HG03095 (cell line): Measurements from ENCODE around the gene WBP1L.
"Not testable (repeated sequence)": the region's sequence is repeated elsewhere in the genome, so short reads cannot be mapped to it uniquely, and the experiment has no call there.

ENCODE experiments used
- ATAC-seq: cut with Tn5 transposase; IDR thresholded peaks from one replicate; pipeline ENCODE4 v1.9.1; 2021; ENCODE audit warnings: moderate library complexity; ENCODE audit not compliant: unreplicated experiment

WBP1L gene

GRCh38 chr10:102721954-102722353 lies 21.8 kb upstream of the WBP1L start:
- no peak for ATAC-seq

- ATAC-seq = no peak
Measured at GRCh38 chr10:102723989-102724388, 19.8 kb upstream of the WBP1L start.

DNA sequence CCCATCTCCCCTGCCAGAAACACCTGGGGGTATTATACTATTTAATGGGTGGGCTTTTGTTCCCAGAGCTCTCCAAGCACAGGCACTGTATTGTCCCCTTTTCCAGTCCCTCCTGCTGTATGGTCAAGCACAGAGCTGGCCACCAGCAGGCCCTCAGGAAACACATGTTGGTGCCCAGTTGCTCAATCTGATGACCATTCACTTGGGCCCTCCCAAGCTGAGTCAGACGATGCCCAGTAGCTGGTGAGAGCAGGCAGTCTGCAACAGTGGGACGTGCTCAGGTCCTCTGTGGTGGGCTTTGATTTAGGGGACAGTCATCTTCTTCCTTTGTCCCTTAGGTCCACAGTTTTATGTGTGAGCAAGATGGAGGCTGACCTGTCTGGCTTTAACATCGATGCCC lies 17.5 kb upstream of the WBP1L start:
- no peak for ATAC-seq

- no peak for ATAC-seq
Measured at GRCh38 chr10:102727037-102727818, 16.5 kb upstream of the WBP1L start.

GRCh38 chr10:102729029-102730026 lies 14.4 kb upstream of the WBP1L start:
- no peak for ATAC-seq

DNA sequence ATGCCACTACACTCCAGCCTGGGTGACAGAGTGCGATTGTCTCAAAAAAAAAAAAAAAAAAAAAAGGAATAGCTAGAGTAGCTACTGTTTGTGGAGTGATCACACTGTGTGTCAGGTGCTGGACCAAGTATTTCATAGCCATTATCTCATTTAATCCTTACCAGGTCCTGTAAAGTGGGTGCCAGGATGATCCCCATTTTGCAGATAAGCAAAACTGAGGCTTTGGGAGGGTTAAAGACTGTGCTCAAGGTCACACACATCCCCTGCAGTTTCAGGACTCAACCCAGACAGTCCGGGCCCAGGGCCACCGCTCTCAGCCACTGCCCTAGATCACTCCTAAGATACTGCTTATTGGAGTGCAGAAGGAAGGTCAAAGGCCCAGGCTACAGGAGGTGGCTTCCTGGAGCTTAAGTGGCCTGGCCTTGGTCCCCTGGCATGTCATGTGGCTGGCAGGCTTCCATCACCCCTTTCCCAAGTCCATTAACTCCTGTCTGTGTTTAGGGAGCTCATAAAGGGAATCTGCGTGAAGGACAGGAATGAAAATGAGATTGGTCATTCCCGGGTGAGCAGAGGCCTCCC lies 12.4 kb upstream of the WBP1L start:
- ATAC-seq = no peak

DNA sequence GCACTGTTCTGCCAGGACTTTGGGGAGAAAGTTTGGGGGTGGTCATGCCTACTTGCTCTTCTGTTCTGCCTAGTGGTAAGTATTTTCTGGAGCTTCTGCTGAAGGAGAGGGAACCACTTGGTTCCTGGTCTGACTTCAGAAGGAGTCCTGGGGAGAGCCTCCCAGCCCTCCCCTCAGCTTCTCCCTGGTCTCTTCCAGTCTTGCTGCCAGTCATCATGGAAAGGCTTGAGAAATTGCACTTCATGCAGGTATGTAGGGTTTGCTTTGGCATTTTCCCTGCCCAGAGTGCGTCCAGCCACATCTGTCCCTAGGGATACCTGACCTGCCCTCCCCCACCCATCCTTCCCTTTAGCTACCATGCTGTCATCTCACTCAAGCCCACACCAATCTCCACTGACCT lies 11.1 kb upstream of the WBP1L start:
- no peak for ATAC-seq

DNA sequence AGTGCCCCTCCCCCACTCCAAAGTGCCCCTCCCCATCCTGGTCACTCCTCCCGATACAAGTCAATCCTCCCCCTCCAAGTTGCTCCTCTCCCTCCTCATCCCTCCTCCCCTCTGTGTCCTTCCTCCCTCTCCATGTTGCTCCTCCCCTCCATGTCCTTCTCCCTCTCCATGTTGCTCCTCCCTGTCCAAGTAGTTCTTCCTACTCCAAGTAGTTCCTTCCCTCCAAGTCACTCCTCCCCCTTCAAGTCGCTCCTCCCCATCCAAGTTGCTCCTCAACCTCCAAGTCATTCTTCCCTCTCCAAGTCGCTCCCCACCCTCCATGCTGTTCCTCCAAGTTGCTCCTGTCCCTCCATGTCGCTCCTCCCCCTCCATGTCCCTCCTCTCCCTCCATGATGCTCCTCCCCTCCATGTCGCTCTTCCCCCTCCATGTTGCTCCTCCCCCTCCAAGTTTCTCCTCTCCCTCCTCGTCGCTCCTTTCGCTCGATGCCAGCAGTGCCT lies 8.6 kb upstream of the WBP1L start:
- ATAC-seq = no peak

DNA sequence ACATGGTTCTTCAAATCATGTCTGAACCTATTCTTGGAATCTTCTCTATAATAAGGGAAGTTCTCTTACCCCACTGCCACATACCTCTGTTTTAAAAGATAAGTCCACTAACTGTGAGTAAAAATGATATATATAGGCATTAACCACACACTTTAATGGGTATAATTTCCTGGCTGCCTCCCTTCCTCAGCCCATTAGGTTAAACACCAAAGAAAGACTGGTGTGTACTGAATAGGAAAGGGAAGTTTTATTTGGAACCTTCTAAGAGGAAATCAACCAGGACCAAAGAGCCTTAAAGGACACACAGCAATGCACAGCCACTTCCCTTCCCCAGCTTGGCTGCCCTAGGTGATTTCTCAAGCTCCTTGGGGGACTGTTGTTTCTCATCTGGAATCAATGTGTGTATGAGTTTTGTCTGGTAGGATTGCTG lies 5.0 kb upstream of the WBP1L start:
- ATAC-seq = no peak

DNA sequence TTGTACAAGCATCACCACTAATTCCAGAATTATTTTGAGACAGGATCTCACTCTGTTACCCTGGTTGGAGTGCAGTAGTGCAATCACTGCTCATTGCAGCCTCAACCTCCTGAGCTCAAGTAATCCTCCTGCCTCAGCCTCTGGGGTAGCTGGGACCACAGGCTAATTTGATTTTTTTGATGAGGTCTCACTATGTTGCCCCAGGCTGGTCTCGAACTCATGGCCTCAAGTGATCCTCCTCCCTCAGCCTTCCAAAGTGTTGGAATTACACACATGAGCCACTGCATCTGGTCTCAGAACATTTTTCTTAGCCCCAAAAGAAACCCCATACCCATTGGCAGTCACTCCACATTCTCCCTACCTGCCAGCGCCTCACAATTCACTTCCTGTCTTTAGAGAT lies 3.5 kb upstream of the WBP1L start:
- no peak for ATAC-seq

DNA sequence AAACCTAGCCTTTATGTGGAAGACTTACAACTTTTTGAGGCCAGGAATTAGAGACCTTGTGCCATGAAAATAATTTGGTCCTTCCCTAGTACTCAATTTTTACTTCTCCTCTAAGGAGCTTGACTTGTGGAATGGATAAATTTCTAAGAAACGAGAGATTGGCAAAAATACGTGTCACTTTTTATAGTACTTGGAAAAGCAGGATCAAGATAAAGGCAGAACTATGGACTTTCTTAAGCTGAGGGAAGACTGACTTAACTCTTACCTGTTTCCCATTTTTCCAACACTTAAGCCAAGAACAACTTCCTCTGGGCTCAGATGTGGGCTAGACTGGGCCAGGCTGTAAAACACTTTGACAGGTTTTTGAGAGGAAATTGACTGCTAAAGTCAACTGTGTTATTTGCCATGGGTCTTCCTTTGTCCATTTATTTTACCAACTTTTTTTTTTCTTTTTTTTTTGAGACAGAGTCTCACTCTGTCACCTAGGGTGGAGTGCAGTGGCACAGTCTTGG lies 2.0 kb upstream of the WBP1L start:
- no peak for ATAC-seq

- ATAC-seq = not testable (repeated sequence)
Measured at GRCh38 chr10:102742313-102742712, 1.4 kb upstream of the WBP1L start.

- ATAC-seq = no peak
Measured at GRCh38 chr10:102743078-102743587, 615 bp upstream of the WBP1L start.

GRCh38 chr10:102744374-102745051 lies 765 bp downstream of the WBP1L start:
- no peak for ATAC-seq

GRCh38 chr10:102745157-102745556 lies 1.4 kb downstream of the WBP1L start:
- ATAC-seq = no peak

- no peak for ATAC-seq
Measured at GRCh38 chr10:102752266-102752930, 8.7 kb downstream of the WBP1L start.

GRCh38 chr10:102752934-102753664 lies 9.4 kb downstream of the WBP1L start:
- ATAC-seq = no peak

DNA sequence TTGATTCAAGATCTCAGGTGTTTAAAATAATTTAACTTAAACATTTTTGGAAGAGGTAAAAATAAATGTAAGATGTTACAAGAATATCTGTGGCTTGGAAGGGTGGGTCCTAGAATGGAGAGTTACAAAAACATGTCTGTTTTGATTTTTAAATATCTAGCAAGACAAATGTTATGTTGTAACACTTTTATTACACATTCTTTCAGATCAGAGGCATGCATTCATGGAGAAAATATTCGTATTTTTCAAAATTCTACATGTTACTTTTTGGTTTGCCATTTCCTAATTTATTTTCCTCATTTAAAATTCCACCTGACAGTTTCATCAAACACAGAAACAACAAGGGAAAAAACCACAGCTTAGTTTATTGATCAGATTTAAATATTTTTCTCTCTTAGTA lies 10.0 kb downstream of the WBP1L start:
- ATAC-seq = no peak

DNA sequence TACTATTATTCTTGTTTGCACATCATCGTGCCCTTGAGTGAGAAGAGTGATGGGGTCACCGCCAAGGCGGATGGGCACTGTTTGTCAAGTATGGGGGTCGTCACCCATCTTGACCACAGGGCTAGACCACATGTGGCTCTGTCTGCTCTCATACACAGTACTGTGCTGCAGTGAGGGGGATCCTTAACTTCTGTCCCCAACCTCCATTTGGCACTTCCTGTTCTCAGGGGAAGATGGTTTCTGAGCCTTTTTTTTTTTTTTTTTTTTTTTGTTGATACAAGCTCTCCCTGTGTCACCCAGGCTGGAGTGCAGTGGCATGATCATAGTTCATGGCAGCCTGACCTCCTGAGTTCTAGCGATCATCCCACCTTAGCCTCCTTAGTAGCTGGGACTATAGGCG lies 13.6 kb downstream of the WBP1L start:
- ATAC-seq = no peak
